Prostate gland (tissue), 2 donors: ENCODE data around the gene FKBP9.

Experiments
- CTCF ChIP-seq, 4 experiments: fragments of 200-600 bp in 2 of 4; fragments of 450-650 bp in 2 of 4; sonication (generic) in 2 of 4; IDR thresholded peaks; 1 replicate in 3 of 4; 2 replicates in 1 of 4; pipeline ENCODE4 v1.5.1; 2016 to 2019; ENCODE audit warnings: antibody characterized with exemption in 4 of 4, mild to moderate bottlenecking in 2 of 4, moderate library complexity in 2 of 4
- POLR2A ChIP-seq: fragments of 450-650 bp; IDR thresholded peaks from one replicate; pipeline ENCODE4 v1.6.1; 2016; ENCODE audit warnings: antibody characterized with exemption, mild to moderate bottlenecking

GRCh38 chr7:33055158-33055557 lies 97.9 kb downstream of the FKBP9 start:
- TF ChIP-seq CTCF (IDR thresholded peaks at IDR 0.05) (no peak), POLR2A (no peak)
